Common myeloid progenitor, CD34-positive (primary cell): ENCODE measurements around the gene RAI1.
A peak's percentile ranks its signal among the peaks of the same experiment; 100 is the strongest.
"Not testable (repeated sequence)": the region's sequence is repeated elsewhere in the genome, so short reads cannot be mapped to it uniquely, and the experiment has no call there.

ENCODE experiments used
- CTCF ChIA-PET: fragments of 350-600 bp; sonication (Branson Sonifier 250); formaldehyde crosslinking; loops from one replicate; lab custom pipeline; 2021; ENCODE audit warnings: antibody characterized with exemption; lab: Charles Lee
- POLR2A ChIA-PET: fragments of 350-600 bp; sonication (Branson Sonifier 250); formaldehyde crosslinking; loops from one replicate; lab custom pipeline; 2021; ENCODE audit warnings: antibody characterized with exemption; lab: Charles Lee
- DNase-seq, 3 donors: peaks; one replicate each; pipeline versions ENCODE4 v3.0.0 to v3.0.0-alpha.2; 2013
- H3K27ac ChIP-seq, 2 experiments: 1 replicate in 1 of 2; 2 replicates in 1 of 2; pipeline ENCODE4 v1.7.0; 2013; ENCODE audit warnings: inconsistent platforms in 2 of 2, low read length in 2 of 2, mild to moderate bottlenecking in 2 of 2, low read depth in 1 of 2, moderate library complexity in 1 of 2; ENCODE audit not compliant: severe bottlenecking in 2 of 2, insufficient read depth in 1 of 2, poor library complexity in 1 of 2
- H3K27me3 ChIP-seq, 5 experiments: replicated peaks in 2 of 5; 1 replicate in 3 of 5; 2 replicates in 2 of 5; pipeline versions ENCODE4 v1.6.1 to v1.7.0; 2013; ENCODE audit warnings: low read length in 4 of 5, mild to moderate bottlenecking in 2 of 5, moderate library complexity in 2 of 5, inconsistent platforms in 1 of 5; ENCODE audit not compliant: insufficient read depth in 5 of 5, control insufficient read depth in 4 of 5
- H3K36me3 ChIP-seq, 4 experiments: 1 replicate in 2 of 4; 2 replicates in 2 of 4; pipeline versions ENCODE4 v1.6.1 to v1.7.0; 2013; ENCODE audit warnings: low read length in 3 of 4, control low read depth in 1 of 4, mild to moderate bottlenecking in 1 of 4; ENCODE audit not compliant: control insufficient read depth in 4 of 4, insufficient read depth in 4 of 4
- H3K4me1 ChIP-seq, 4 experiments: 1 replicate in 3 of 4; 2 replicates in 1 of 4; pipeline versions ENCODE4 v1.6.1 to v1.7.1; 2013; ENCODE audit warnings: low read length in 3 of 4, mild to moderate bottlenecking in 3 of 4, control low read depth in 1 of 4, inconsistent platforms in 1 of 4, moderate library complexity in 1 of 4; ENCODE audit not compliant: control insufficient read depth in 4 of 4, insufficient read depth in 4 of 4; ENCODE audit errors: control extremely low read depth in 1 of 4
- H3K4me3 ChIP-seq, 7 experiments: 1 replicate in 4 of 7; 2 replicates in 3 of 7; pipeline versions ENCODE4 v1.5.1 to v1.7.0; 2013; ENCODE audit warnings: mild to moderate bottlenecking in 7 of 7, low read length in 6 of 7, moderate library complexity in 6 of 7, inconsistent platforms in 2 of 7, low read depth in 2 of 7, control low read depth in 1 of 7; ENCODE audit not compliant: insufficient read depth in 4 of 7, control insufficient read depth in 1 of 7; ENCODE audit errors: extremely low read depth in 1 of 7
- H3K9me3 ChIP-seq, 5 experiments: 1 replicate in 4 of 5; 2 replicates in 1 of 5; pipeline versions ENCODE4 v1.6.1 to v1.7.1; 2013; ENCODE audit warnings: low read length in 4 of 5, mild to moderate bottlenecking in 2 of 5, inconsistent platforms in 1 of 5, low read depth in 1 of 5, moderate library complexity in 1 of 5; ENCODE audit not compliant: control insufficient read depth in 4 of 5, insufficient read depth in 2 of 5; ENCODE audit errors: control extremely low read depth in 1 of 5
- WGBS: methylation state at CpG from one replicate; pipeline ENCODE4 v1.1.5; 2013; ENCODE audit not compliant: insufficient coverage; 5-methylcytosine and 5-hydroxymethylcytosine counted together

The RAI1 gene

DNA sequence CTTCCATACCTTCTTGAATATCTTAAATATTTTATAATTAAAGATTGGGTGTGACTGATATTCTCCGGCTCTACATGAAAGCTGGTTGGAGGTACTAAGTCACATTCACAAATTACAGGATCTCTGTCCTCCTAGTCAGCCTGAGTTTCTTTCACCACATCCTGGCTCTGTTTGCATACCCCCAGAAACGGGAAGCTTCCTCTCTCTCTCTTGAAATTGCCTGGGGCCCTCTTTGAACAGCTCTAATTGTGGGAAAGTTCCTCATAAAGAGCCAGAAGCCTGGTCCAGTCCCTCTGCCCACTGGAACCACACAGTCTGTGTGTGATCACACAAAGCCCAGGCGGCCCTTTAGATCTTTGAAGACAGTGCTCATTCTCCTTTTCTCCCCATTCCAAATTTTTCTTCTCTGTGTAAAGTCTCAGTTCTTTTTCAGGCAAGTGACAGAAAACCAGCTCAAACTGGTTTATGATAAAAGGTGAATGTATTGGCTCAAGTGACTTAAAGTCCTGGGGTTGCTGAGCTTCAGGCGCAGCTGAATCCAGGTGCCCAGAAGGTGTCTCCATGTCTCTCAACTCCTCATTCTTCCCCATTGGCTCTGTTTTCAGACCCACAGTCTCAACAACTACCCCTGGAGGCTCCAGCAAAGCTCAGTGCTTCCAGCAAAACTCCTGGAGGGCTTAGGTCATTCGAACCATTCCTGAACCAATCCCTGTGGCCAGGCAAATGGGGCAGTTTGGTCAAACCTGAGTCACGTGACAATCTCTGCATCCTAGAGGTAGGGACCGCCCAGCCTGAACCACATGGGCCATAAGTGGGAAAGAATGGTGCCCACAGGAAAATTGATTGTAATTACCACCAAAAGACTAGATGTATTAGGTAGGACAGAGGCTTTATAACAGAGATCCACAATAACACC, 8.5 kb upstream of the RAI1 start:
- Histone ChIP-seq H3K4me3 (peak overlapping the region in 2 of 7 experiments; percentile 31 to 47), H3K36me3 (no peaks in the 10 kb centered on the region), H3K9me3 (no peaks in the 10 kb centered on the region), H3K27ac (no peak overlapping the region), H3K4me1 (peaks cover 4 to 77% (median 32%) of the 10 kb centered on the region in 4 experiments), H3K27me3 (no peaks in the 10 kb centered on the region)
- ChIA-PET CTCF (interaction anchor here (1.0 to 2.0 kb wide), 5 partner anchors 8 to 318 kb away, joined by 4 to 10 read pairs (median 5); no protein-coding TSS in a partner anchor), POLR2A (no interaction called here)
- 78% methylated on average over 5 of the region's 7 CpGs for WGBS
- DNase-seq: peak in 2 of 3 donors; percentile 69 to 76

DNA sequence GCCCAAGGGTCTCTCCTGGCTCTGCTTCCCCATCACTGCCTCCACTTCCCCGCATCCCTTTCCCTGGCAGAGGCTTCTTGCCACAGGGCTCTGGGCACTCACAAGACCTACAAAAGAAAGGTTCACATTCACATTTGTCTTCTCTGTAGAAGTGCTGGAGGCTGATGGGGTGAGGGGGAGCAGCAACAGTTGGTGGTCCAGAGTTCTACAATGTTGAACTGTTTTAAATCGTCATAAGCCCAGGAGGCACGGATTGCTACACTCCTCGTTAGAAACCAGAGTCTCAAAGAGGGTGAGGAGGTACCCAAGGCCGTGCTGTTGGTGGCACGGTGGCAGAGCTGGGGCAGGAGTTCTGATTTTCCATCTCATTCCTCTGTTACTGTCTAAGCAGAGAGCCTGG, 5.8 kb upstream of the RAI1 start:
- ChIA-PET POLR2A (no interaction called here), CTCF (interaction anchor here (1.0 to 1.8 kb wide), 2 partner anchors 11 to 33 kb away, joined by 3 to 12 read pairs; no protein-coding TSS in a partner anchor)
- WGBS: 95% methylated on average over 5 of the region's 6 CpGs
- Histone ChIP-seq H3K4me3 (no peak overlapping the region), H3K27ac (no peak overlapping the region), H3K9me3 (no peaks in the 10 kb centered on the region), H3K36me3 (no peaks in the 10 kb centered on the region), H3K4me1 (peaks cover 4 to 60% (median 27%) of the 10 kb centered on the region in 4 experiments), H3K27me3 (no peaks in the 10 kb centered on the region)
- no peak for DNase-seq

DNA sequence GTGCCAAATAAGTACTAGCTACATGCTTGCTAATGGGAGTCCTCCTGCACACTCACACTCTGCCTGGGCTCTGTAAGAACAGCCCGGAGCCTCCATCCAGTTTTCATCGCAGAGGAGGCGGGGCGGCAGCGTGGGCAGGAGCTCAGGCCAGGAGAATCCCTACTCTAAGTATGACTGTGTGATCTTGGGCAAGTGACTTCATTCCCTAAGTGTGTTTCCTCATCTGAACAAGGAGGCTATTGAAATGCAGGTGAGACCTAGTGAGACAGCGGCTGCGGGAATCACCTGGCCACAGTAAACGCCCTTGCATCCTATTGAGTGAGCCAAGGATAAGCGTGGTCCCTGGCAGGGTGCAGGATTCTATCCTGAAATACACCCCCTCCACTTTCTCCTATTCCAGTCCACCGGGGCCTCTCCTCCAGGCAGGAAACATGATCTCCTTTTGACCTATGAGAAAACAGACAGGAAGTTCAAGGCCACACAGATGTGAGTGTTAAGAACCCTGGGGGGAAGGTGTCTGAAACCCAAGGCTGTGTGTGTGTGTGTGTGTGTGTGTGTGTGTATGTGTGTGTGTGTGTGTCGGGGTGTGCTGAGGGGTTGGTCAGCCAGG, 5.2 kb upstream of the RAI1 start:
- WGBS: 82% methylated on average over 6 of the region's 11 CpGs
- Histone ChIP-seq H3K27ac (no peak overlapping the region), H3K36me3 (no peaks in the 10 kb centered on the region), H3K4me1 (peaks cover 4 to 61% (median 32%) of the 10 kb centered on the region in 4 experiments), H3K9me3 (no peaks in the 10 kb centered on the region), H3K4me3 (peak overlapping the region in 2 of 7 experiments; percentile 3 to 41), H3K27me3 (no peaks in the 10 kb centered on the region)
- DNase-seq: peak in 2 of 3 donors; percentile 52 to 65
- POLR2A ChIA-PET: no interaction called here
- CTCF ChIA-PET: interaction anchor here (1.0 to 1.8 kb wide), 3 partner anchors 11 to 34 kb away, joined by 3 to 12 read pairs (median 5); no protein-coding TSS in a partner anchor

DNA sequence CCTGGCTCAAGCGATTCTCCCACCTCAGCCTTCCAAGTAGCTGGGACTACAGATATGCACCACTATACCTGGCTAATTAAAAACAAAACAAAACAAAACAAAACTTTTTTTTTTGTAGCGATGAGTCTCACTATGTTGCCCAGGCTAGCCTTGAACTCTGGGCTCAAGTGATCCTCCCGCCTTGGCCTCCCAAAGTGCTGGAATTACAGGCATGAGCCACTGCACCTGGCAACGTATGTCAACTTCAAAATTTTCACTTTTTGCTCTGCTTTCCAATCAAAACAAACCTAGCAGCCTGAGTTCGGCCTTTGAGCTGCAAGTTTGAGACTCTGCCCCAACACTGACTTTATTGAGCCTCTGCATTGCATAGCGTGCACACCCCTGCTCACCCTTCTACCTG, 4.5 kb upstream of the RAI1 start:
- ChIA-PET CTCF (interaction anchor here (1.0 to 1.6 kb wide), 3 partner anchors 10 to 19 kb away, joined by 3 to 5 read pairs (median 3); no protein-coding TSS in a partner anchor), POLR2A (no interaction called here)
- 97% methylated on average over 5 of the region's 6 CpGs for WGBS
- Histone ChIP-seq H3K36me3 (no peaks in the 10 kb centered on the region), H3K9me3 (no peaks in the 10 kb centered on the region), H3K4me3 (peak overlapping the region in 1 of 7 experiments; percentile 3), H3K27me3 (no peaks in the 10 kb centered on the region), H3K27ac (no peak overlapping the region), H3K4me1 (peaks cover 4 to 55% (median 32%) of the 10 kb centered on the region in 4 experiments)
- no peak for DNase-seq

DNA sequence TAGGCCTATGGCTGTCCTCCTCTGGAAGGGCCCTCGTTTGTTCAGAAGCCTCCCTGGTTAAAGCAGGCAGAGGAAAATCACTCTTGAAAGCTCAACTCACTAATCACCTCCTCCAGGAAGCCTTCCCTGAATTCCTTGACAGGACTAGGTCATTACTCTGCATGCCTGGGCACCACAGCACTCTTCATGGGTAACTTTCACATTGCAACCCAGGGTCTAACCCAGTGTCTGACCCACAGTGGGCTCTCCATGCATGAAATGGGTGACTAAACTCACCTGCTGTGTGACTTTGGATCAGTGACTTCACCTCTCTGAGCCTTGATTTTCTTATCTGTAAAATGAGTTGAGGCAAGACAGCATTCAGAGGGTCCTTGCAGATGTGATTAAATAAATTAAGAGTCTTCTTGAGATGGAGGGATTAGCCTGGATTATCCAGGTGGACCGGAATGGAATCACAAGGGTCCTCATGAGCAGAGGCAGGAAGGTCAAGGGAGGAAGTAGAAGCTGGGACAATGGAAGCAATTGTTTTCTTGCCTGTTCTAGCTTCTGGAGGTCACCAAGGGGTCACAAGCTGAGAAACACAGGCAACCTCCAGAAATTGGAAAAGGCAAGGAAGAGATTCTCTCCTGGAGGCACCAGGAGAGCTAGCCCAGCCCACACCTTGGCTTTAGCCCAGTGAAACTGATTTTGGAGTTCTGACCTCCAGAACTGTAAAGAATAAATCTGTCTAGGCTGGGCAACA, 3.8 kb upstream of the RAI1 start:
- CTCF ChIA-PET: interaction anchor here (1.0 to 1.6 kb wide), 3 partner anchors 11 to 20 kb away, joined by 3 to 5 read pairs (median 3); no protein-coding TSS in a partner anchor
- Histone ChIP-seq H3K36me3 (no peaks in the 10 kb centered on the region), H3K4me3 (no peak overlapping the region), H3K9me3 (no peaks in the 10 kb centered on the region), H3K4me1 (peaks cover 2 to 53% (median 28%) of the 10 kb centered on the region in 4 experiments), H3K27me3 (no peaks in the 10 kb centered on the region), H3K27ac (no peak overlapping the region)
- DNase-seq: no peak
- 65% methylated on average over 2 of the region's 2 CpGs for WGBS
- POLR2A ChIA-PET: interaction anchor here (1.1 kb wide), 1 partner anchor 17 kb away, joined by 3 read pairs; no protein-coding TSS in a partner anchor

GRCh38 chr17:17678063-17678699, 3.1 kb upstream of the RAI1 start:
- 100% methylated on average over 2 of the region's 5 CpGs for WGBS
- H3K27me3 ChIP-seq, H3K27ac ChIP-seq, H3K36me3 ChIP-seq, DNase-seq, H3K4me3 ChIP-seq, H3K9me3 ChIP-seq: not testable (repeated sequence)
- peaks cover 0 to 50% (median 25%) of the 10 kb centered on the region in 4 experiments for H3K4me1 ChIP-seq
- POLR2A ChIA-PET: interaction anchor here (1.1 kb wide), 1 partner anchor 16 kb away, joined by 3 read pairs; no protein-coding TSS in a partner anchor
- CTCF ChIA-PET: interaction anchor here (1.0 to 3.5 kb wide), 11 partner anchors 8 to 137 kb away, joined by 3 to 17 read pairs (median 5); no protein-coding TSS in a partner anchor
